Body of pancreas (tissue), 4 donors: ENCODE data around the gene PAIP2B. TPM values are rescaled to one million over a fixed set of nuclear protein-coding genes. Genes with fewer than 3 reads are reported as not detected.

Experiments used
- ATAC-seq: fragments of 150-250 bp; one replicate; pipeline ENCODE4 v1.9.1; 2016
- DNase-seq, 4 donors: peaks; one replicate each; pipeline ENCODE4 v3.0.0-alpha.2; 2019
- H3K27ac ChIP-seq, 4 donors: fragments of 200-600 bp; sonication (generic); 1 replicate in 3 of 4; 2 replicates in 1 of 4; pipeline versions ENCODE4 v1.5.1 to v1.6.1; 2016 to 2019; ENCODE audit warnings: mild to moderate bottlenecking in 1 of 4, mixed read lengths in 1 of 4, moderate library complexity in 1 of 4
- H3K27me3 ChIP-seq, 2 donors: fragments of 200-600 bp; sonication (generic); one replicate each; pipeline ENCODE4 v1.6.0; 2016; ENCODE audit warnings: mild to moderate bottlenecking in 1 of 2
- H3K36me3 ChIP-seq, 2 donors: fragments of 200-600 bp; sonication (generic); replicated peaks in 1 of 2; 2 replicates each; pipeline ENCODE4 v1.5.1; 2016; ENCODE audit warnings: low read depth in 2 of 2; ENCODE audit not compliant: insufficient read depth in 1 of 2
- H3K4me1 ChIP-seq: fragments of 200-600 bp; sonication (generic); one replicate; pipeline ENCODE4 v1.6.0; 2016
- H3K4me3 ChIP-seq, 2 donors: fragments of 200-600 bp; sonication (generic); 1 replicate in 1 of 2; 2 replicates in 1 of 2; pipeline ENCODE4 v1.5.1; 2016 to 2019
- H3K9me3 ChIP-seq, 3 donors: fragments of 200-600 bp; sonication (generic); 1 replicate in 2 of 3; 2 replicates in 1 of 3; pipeline ENCODE4 v1.5.1; 2016
- POLR2A ChIP-seq, 3 donors: fragments of 450-650 bp; IDR thresholded peaks; one replicate each; pipeline ENCODE4 v1.6.1; 2016; ENCODE audit warnings: antibody characterized with exemption in 3 of 3, mild to moderate bottlenecking in 2 of 3
- WGBS, 2 donors: methylation state at CpG; one replicate each; pipeline ENCODE4 v1.1.5; 2017; 5-methylcytosine and 5-hydroxymethylcytosine counted together
- intact Hi-C: fragments of 100-400 bp; cut with DNase I; formaldehyde crosslinking; loops from one replicate; pipeline ENCODE4 v1.15.1; 2023
- total RNA-seq, 2 donors: library from RNA; depleted of rRNA; stranded (reverse); fragments of >200 nt; gene quantifications; one replicate each; pipeline ENCODE4 v1.1.0, GENCODE V29; 2016
- TF ChIP-seq, protein P1 (sequence below), 7 experiments: fragments of 450-650 bp in 4 of 7; fragments of 200-600 bp in 3 of 7; sonication (generic) in 3 of 7; IDR thresholded peaks; one replicate each; pipeline ENCODE4 v1.5.1; 2016 to 2019; ENCODE audit warnings: antibody characterized with exemption in 7 of 7

The PAIP2B gene
- total RNA-seq, 2 donors from 2014 or later, result 18.5 to 32.9 TPM

- no peak overlapping the region for H3K27ac ChIP-seq
- TF ChIP-seq, protein P1, sequence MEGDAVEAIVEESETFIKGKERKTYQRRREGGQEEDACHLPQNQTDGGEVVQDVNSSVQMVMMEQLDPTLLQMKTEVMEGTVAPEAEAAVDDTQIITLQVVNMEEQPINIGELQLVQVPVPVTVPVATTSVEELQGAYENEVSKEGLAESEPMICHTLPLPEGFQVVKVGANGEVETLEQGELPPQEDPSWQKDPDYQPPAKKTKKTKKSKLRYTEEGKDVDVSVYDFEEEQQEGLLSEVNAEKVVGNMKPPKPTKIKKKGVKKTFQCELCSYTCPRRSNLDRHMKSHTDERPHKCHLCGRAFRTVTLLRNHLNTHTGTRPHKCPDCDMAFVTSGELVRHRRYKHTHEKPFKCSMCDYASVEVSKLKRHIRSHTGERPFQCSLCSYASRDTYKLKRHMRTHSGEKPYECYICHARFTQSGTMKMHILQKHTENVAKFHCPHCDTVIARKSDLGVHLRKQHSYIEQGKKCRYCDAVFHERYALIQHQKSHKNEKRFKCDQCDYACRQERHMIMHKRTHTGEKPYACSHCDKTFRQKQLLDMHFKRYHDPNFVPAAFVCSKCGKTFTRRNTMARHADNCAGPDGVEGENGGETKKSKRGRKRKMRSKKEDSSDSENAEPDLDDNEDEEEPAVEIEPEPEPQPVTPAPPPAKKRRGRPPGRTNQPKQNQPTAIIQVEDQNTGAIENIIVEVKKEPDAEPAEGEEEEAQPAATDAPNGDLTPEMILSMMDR (IDR thresholded peaks at IDR 0.05), result no peak
- no peak for TF ChIP-seq POLR2A (IDR thresholded peaks at IDR 0.05)
- no peaks in the 10 kb centered on the region for H3K27me3 ChIP-seq
- H3K4me3 ChIP-seq, result no peak overlapping the region
- ATAC-seq (no peak), DNase-seq (no peak)
- 63 to 68% methylated on average over 3 of the region's 3 CpGs for WGBS, 2 donors
- intact Hi-C loops, result no loop called here
- H3K36me3 ChIP-seq, result peaks cover 6 to 30% of the 10 kb centered on the region in 2 donors
- H3K4me1 ChIP-seq, result no peaks in the 10 kb centered on the region
- no peaks in the 10 kb centered on the region for H3K9me3 ChIP-seq
These were observed 76.7 kb downstream of the PAIP2B start for GRCh38 chr2:71150082-71150816.

GRCh38 chr2:71148506-71149063 is 78.3 kb downstream of the PAIP2B start:
- TF ChIP-seq, protein P1 (IDR thresholded peaks at IDR 0.05), result no peak
- no peak for TF ChIP-seq POLR2A (IDR thresholded peaks at IDR 0.05)
- Histone ChIP-seq H3K27ac (no peak overlapping the region), H3K27me3 (no peaks in the 10 kb centered on the region), H3K9me3 (no peaks in the 10 kb centered on the region), H3K36me3 (peaks cover 13 to 44% of the 10 kb centered on the region in 2 donors), H3K4me3 (no peak overlapping the region), H3K4me1 (no peaks in the 10 kb centered on the region)
- intact Hi-C loops, result no loop called here
- DNase-seq (no peak), ATAC-seq (no peak)
- 79 to 89% methylated on average over 2 of the region's 2 CpGs for WGBS, 2 donors

- intact Hi-C loops, result no loop called here
- Histone ChIP-seq H3K36me3 (peaks cover 19 to 54% of the 10 kb centered on the region in 2 donors), H3K4me3 (no peak overlapping the region), H3K4me1 (no peaks in the 10 kb centered on the region), H3K27me3 (no peaks in the 10 kb centered on the region), H3K27ac (no peak overlapping the region), H3K9me3 (no peaks in the 10 kb centered on the region)
- DNase-seq (no peak), ATAC-seq (no peak)
- 82 to 86% methylated on average over 3 of the region's 3 CpGs for WGBS, 2 donors
- no peak for TF ChIP-seq POLR2A (IDR thresholded peaks at IDR 0.05)
- TF ChIP-seq, protein P1 (IDR thresholded peaks at IDR 0.05), result no peak
These were observed 83.1 kb downstream of the PAIP2B start for GRCh38 chr2:71143782-71144181.

- H3K4me3 ChIP-seq, result no peak overlapping the region
- intact Hi-C loops, result no loop called here
- WGBS, 2 donors, result 54 to 59% methylated on average over 3 of the region's 3 CpGs
- no peak overlapping the region for H3K27ac ChIP-seq
- H3K9me3 ChIP-seq, result no peaks in the 10 kb centered on the region
- DNase-seq (no peak), ATAC-seq (no peak)
- H3K27me3 ChIP-seq, result no peaks in the 10 kb centered on the region
- peaks cover 5 to 41% of the 10 kb centered on the region in 2 donors for H3K36me3 ChIP-seq
- H3K4me1 ChIP-seq, result peaks cover 14% of the 10 kb centered on the region
- TF ChIP-seq POLR2A (IDR thresholded peaks at IDR 0.05), result no peak
- TF ChIP-seq, protein P1 (IDR thresholded peaks at IDR 0.05), result no peak
These were observed 90.7 kb downstream of the PAIP2B start for GRCh38 chr2:71136174-71136573.

DNA sequence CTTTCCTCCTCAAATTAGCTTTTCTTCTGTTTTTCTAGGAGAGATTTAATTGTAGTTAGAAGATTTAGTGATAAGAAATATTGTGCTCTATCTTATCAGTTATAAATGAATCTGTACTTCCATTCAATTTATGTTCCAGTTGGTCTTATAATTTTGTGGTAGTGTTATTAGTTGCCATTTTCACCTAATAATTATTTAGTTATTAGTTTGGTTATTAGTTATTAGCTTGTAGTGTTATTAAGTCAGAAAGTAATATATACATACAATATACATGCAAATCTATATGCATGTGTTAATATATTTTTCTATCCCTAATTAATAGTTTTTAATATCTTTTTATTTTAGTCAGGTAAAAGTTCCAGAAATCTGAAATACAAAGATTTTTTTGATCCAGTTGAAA is 93.3 kb downstream of the PAIP2B start:
- intact Hi-C loops, result no loop called here
- Histone ChIP-seq H3K9me3 (no peaks in the 10 kb centered on the region), H3K4me3 (no peak overlapping the region), H3K27me3 (no peaks in the 10 kb centered on the region), H3K36me3 (peaks cover 0 to 25% of the 10 kb centered on the region in 2 donors), H3K4me1 (peaks cover 19% of the 10 kb centered on the region), H3K27ac (no peak overlapping the region)
- ATAC-seq (no peak), DNase-seq (no peak)
- no peak for TF ChIP-seq POLR2A (IDR thresholded peaks at IDR 0.05)
- TF ChIP-seq, protein P1 (IDR thresholded peaks at IDR 0.05), result no peak
